ENCODE measurements around the gene HPCAL1. TPM values are rescaled to one million over a fixed set of nuclear protein-coding genes. Genes with fewer than 3 reads are reported as not detected.

Gene HPCAL1
- total RNA-seq, 4 donors from 2014 or later = 34.5 to 54.2 (median 41.3) TPM

- WGBS = 79% methylated on average over 9 of the region's 14 CpGs
- H3K27me3 ChIP-seq = no peaks in the 10 kb centered on the region
- DNase-seq (ENCODE audit: extremely low spot score) = no peak
- H3K9me3 ChIP-seq = no peaks in the 10 kb centered on the region
- TF ChIP-seq EP300 (IDR thresholded peaks at IDR 0.05) (no peak), POLR2A (IDR thresholded peaks at IDR 0.05; ENCODE audit: low read depth) (no peak), POLR2AphosphoS5 (IDR thresholded peaks at IDR 0.05) (no peak)
- TF ChIP-seq, protein P1, sequence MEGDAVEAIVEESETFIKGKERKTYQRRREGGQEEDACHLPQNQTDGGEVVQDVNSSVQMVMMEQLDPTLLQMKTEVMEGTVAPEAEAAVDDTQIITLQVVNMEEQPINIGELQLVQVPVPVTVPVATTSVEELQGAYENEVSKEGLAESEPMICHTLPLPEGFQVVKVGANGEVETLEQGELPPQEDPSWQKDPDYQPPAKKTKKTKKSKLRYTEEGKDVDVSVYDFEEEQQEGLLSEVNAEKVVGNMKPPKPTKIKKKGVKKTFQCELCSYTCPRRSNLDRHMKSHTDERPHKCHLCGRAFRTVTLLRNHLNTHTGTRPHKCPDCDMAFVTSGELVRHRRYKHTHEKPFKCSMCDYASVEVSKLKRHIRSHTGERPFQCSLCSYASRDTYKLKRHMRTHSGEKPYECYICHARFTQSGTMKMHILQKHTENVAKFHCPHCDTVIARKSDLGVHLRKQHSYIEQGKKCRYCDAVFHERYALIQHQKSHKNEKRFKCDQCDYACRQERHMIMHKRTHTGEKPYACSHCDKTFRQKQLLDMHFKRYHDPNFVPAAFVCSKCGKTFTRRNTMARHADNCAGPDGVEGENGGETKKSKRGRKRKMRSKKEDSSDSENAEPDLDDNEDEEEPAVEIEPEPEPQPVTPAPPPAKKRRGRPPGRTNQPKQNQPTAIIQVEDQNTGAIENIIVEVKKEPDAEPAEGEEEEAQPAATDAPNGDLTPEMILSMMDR (IDR thresholded peaks at IDR 0.05) = no peak
- peaks cover 56 to 82% (median 67%) of the 10 kb centered on the region in 4 donors for H3K4me1 ChIP-seq
- no peak overlapping the region for H3K4me3 ChIP-seq
- H3K36me3 ChIP-seq = no peaks in the 10 kb centered on the region
- intact Hi-C loops (cut with DNase I) = no loop called here
- H3K27ac ChIP-seq (replicated peaks in 1 of 4) = peak overlapping the region in 2 of 4 donors; percentile 46 to 57
These were observed 99.4 kb downstream of the HPCAL1 start for GRCh38 chr2:10402062-10402585.

DNA sequence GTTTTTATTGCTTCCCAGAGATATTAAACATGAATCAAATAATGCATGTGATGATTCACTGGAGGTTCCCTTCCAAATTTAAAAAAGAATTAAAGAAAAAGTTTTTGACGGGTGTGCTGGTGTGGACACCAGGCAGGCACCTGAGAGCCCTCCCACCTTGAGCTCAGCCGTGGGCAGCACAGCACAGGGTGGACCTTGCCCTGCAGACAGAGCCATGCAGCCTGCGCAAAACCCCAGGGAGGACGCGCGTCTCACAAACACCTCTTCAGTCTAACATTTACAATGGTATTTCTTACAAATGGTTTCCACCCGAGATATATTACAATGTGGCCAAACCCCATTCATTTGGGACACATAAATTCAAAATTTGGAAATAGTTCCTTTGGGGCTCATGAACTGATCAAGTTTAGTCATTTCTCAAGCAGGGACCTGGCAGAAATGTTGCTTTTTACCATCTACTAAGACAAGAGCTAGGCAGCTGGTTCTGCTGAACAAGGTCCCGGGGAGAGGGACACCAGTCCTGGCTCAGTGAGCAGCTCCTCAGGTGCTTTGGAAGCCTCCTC, 100.0 kb downstream of the HPCAL1 start:
- no peak for DNase-seq (ENCODE audit: extremely low spot score)
- no peak overlapping the region for H3K4me3 ChIP-seq
- no peaks in the 10 kb centered on the region for H3K36me3 ChIP-seq
- TF ChIP-seq EP300 (IDR thresholded peaks at IDR 0.05) (no peak), POLR2AphosphoS5 (IDR thresholded peaks at IDR 0.05) (no peak), POLR2A (IDR thresholded peaks at IDR 0.05; ENCODE audit: low read depth) (no peak)
- TF ChIP-seq, protein P1 (IDR thresholded peaks at IDR 0.05) = no peak
- H3K27ac ChIP-seq (replicated peaks in 1 of 4) = no peak overlapping the region
- peaks cover 62 to 82% (median 70%) of the 10 kb centered on the region in 4 donors for H3K4me1 ChIP-seq
- no peaks in the 10 kb centered on the region for H3K27me3 ChIP-seq
- WGBS = 89% methylated on average over 8 of the region's 8 CpGs
- intact Hi-C loops (cut with DNase I) = no loop called here
- H3K9me3 ChIP-seq = no peaks in the 10 kb centered on the region

- Histone ChIP-seq H3K27me3 (no peaks in the 10 kb centered on the region), H3K27ac (replicated peaks in 1 of 4) (peak overlapping the region; percentile 80 to 88 (median 82)), H3K36me3 (no peaks in the 10 kb centered on the region), H3K4me1 (peaks cover 78 to 93% (median 85%) of the 10 kb centered on the region in 4 donors), H3K9me3 (no peaks in the 10 kb centered on the region), H3K4me3 (peak overlapping the region in 2 of 4 donors; percentile 5 to 19)
- no peak for DNase-seq (ENCODE audit: extremely low spot score)
- intact Hi-C loops (cut with DNase I) = loop anchor here (5.0 kb wide), 1 partner anchor 102 kb away; the partner anchor contains the start of gene HPCAL1
- no peak for TF ChIP-seq EP300 (IDR thresholded peaks at IDR 0.05)
- no peak for TF ChIP-seq POLR2AphosphoS5 (IDR thresholded peaks at IDR 0.05)
- TF ChIP-seq POLR2A (IDR thresholded peaks at IDR 0.05; ENCODE audit: low read depth) = no peak
- TF ChIP-seq, protein P1 (IDR thresholded peaks at IDR 0.05) = no peak
- WGBS = 85% methylated on average over 18 of the region's 20 CpGs
These were observed 101.8 kb downstream of the HPCAL1 start for GRCh38 chr2:10404324-10405143.

GRCh38 chr2:10405448-10405847, 102.7 kb downstream of the HPCAL1 start:
- H3K27ac ChIP-seq (replicated peaks in 1 of 4) = peak overlapping the region; percentile 80 to 88 (median 82)
- TF ChIP-seq POLR2AphosphoS5 (IDR thresholded peaks at IDR 0.05) (peak; percentile 69 to 75), POLR2A (IDR thresholded peaks at IDR 0.05; ENCODE audit: low read depth) (no peak), EP300 (IDR thresholded peaks at IDR 0.05) (peak; percentile 81)
- TF ChIP-seq, protein P1 (IDR thresholded peaks at IDR 0.05) = no peak
- H3K4me1 ChIP-seq = peaks cover 74 to 85% (median 79%) of the 10 kb centered on the region in 4 donors
- no peaks in the 10 kb centered on the region for H3K36me3 ChIP-seq
- no peaks in the 10 kb centered on the region for H3K9me3 ChIP-seq
- DNase-seq (ENCODE audit: extremely low spot score) = no peak
- WGBS = 50% methylated on average over 9 of the region's 13 CpGs
- intact Hi-C loops (cut with DNase I) = loop anchor here (5.0 kb wide), 1 partner anchor 103 kb away; the partner anchor contains the start of gene HPCAL1
- no peaks in the 10 kb centered on the region for H3K27me3 ChIP-seq
- H3K4me3 ChIP-seq = peak overlapping the region in 3 of 4 donors; percentile 1 to 19 (median 5)
